ENCODE data around the gene SP110.

SP110 gene

GRCh38 chr2:230155359-230155758 is 64.4 kb downstream of the SP110 start:
- no peak for TF ChIP-seq CTCF (IDR thresholded peaks at IDR 0.05; ENCODE audit: low read depth, low read length)
- H3K4me3 ChIP-seq (ENCODE audit: low read depth, low read length), result no peak overlapping the region

- TF ChIP-seq CTCF (IDR thresholded peaks at IDR 0.05; ENCODE audit: low read depth, low read length), result no peak
- H3K4me3 ChIP-seq (ENCODE audit: low read depth, low read length), result no peak overlapping the region
Observed at GRCh38 chr2:230153390-230153976, 66.3 kb downstream of the SP110 start.

- no peak for TF ChIP-seq CTCF (IDR thresholded peaks at IDR 0.05; ENCODE audit: low read depth, low read length)
- H3K4me3 ChIP-seq (ENCODE audit: low read depth, low read length), result no peak overlapping the region
Observed at GRCh38 chr2:230152334-230152733, 67.5 kb downstream of the SP110 start.

- no peak for TF ChIP-seq CTCF (IDR thresholded peaks at IDR 0.05; ENCODE audit: low read depth, low read length)
- H3K4me3 ChIP-seq (ENCODE audit: low read depth, low read length), result no peak overlapping the region
Observed at GRCh38 chr2:230144355-230144754, 75.4 kb downstream of the SP110 start.

GRCh38 chr2:230140667-230141066 is 79.1 kb downstream of the SP110 start:
- no peak for TF ChIP-seq CTCF (IDR thresholded peaks at IDR 0.05; ENCODE audit: low read depth, low read length)
- H3K4me3 ChIP-seq (ENCODE audit: low read depth, low read length), result no peak overlapping the region

GRCh38 chr2:230137902-230138539 is 81.8 kb downstream of the SP110 start:
- no peak for TF ChIP-seq CTCF (IDR thresholded peaks at IDR 0.05; ENCODE audit: low read depth, low read length)
- no peak overlapping the region for H3K4me3 ChIP-seq (ENCODE audit: low read depth, low read length)

GRCh38 chr2:230135130-230135525 is 84.7 kb downstream of the SP110 start:
- no peak overlapping the region for H3K4me3 ChIP-seq (ENCODE audit: low read depth, low read length)
- TF ChIP-seq CTCF (IDR thresholded peaks at IDR 0.05; ENCODE audit: low read depth, low read length), result no peak

Data from WI38 (cell line).